NCI-H1105 (cell line): ENCODE data around the gene MCM7.

ENCODE experiments used
- DNase-seq: peaks from one replicate; lab custom pipeline; 2025; lab: John Stamatoyannopoulos, UW

The MCM7 gene

GRCh38 chr7:100122568-100122967, 21.4 kb upstream of the MCM7 start:
- no peak for DNase-seq

- DNase-seq = peak; percentile 74
Measured at GRCh38 chr7:100122067-100122466, 20.9 kb upstream of the MCM7 start.

- no peak for DNase-seq
Measured at GRCh38 chr7:100120733-100121036, 19.5 kb upstream of the MCM7 start.

GRCh38 chr7:100119970-100120732, 19.0 kb upstream of the MCM7 start:
- DNase-seq = no peak

GRCh38 chr7:100119072-100119969, 18.1 kb upstream of the MCM7 start, which contains the start of the genes CNPY4 and TAF6:
Gene CNPY4, plus strand, starts transcription at chr7:100119634. Its CDS starts 111 bp downstream, at chr7:100119745.
Gene TAF6, minus strand, starts transcription at chr7:100119358. Its CDS starts 5,149 bp downstream, at chr7:100114209.
- DNase-seq = peak; percentile 93

GRCh38 chr7:100118388-100119071, 17.3 kb upstream of the MCM7 start:
- DNase-seq = no peak

GRCh38 chr7:100115026-100115425, 13.8 kb upstream of the MCM7 start:
- no peak for DNase-seq

- no peak for DNase-seq
Measured at GRCh38 chr7:100111914-100112313, 10.7 kb upstream of the MCM7 start.

GRCh38 chr7:100111156-100111555, 10.0 kb upstream of the MCM7 start:
- no peak for DNase-seq

- DNase-seq = no peak
Measured at GRCh38 chr7:100109521-100110163, 8.4 kb upstream of the MCM7 start.

- no peak for DNase-seq
Measured at GRCh38 chr7:100107890-100108289, 6.7 kb upstream of the MCM7 start.

- no peak for DNase-seq
Measured at GRCh38 chr7:100107125-100107737, 6.0 kb upstream of the MCM7 start.

GRCh38 chr7:100106633-100107032, 5.4 kb upstream of the MCM7 start:
- no peak for DNase-seq

GRCh38 chr7:100105534-100105933, 4.3 kb upstream of the MCM7 start:
- DNase-seq = no peak

- DNase-seq = no peak
Measured at GRCh38 chr7:100102950-100103840, 2.0 kb upstream of the MCM7 start.

- peak; percentile 94 for DNase-seq
Measured at GRCh38 chr7:100100420-100101015, 679 bp downstream of the MCM7 start.

GRCh38 chr7:100099452-100099851, 1.7 kb downstream of the MCM7 start:
- DNase-seq = no peak

- no peak for DNase-seq
Measured at GRCh38 chr7:100098913-100099312, 2.3 kb downstream of the MCM7 start.

- no peak for DNase-seq
Measured at GRCh38 chr7:100095704-100096103, 5.5 kb downstream of the MCM7 start.

GRCh38 chr7:100095289-100095688, 5.9 kb downstream of the MCM7 start:
- no peak for DNase-seq
